Keratinocyte (primary cell): ENCODE measurements around the gene ATP6V0D1. TPM values are rescaled to one million over a fixed set of nuclear protein-coding genes. Genes with fewer than 3 reads are reported as not detected.

ENCODE experiments used
- DNase-seq: peaks from one replicate; pipeline ENCODE4 v3.0.0-alpha.2; 2011; ENCODE audit warnings: low read depth, missing footprints, low spot score
- FAIRE-seq: peaks from 2 replicates; lab custom pipeline; 2011; peaks lifted over from hg19 to GRCh38; lab: Jason Lieb, UNC
- H2AFZ ChIP-seq: 2 replicates; pipeline ENCODE4 v1.6.0; 2012; ENCODE audit warnings: low read length, control low read depth, inconsistent platforms; ENCODE audit not compliant: control insufficient read depth
- H3K27ac ChIP-seq: 2 replicates; pipeline ENCODE4 v1.5.1; 2011; ENCODE audit warnings: low read length; ENCODE audit not compliant: control insufficient read depth, insufficient read depth
- H3K27me3 ChIP-seq: 3 replicates; pipeline ENCODE4 v1.6.0; 2011; ENCODE audit warnings: low read length; ENCODE audit not compliant: control insufficient read depth, insufficient read depth; ENCODE audit errors: extremely low read depth
- H3K36me3 ChIP-seq, 2 experiments: 2 replicates in 1 of 2; 3 replicates in 1 of 2; pipeline ENCODE4 v1.5.1; 2011; ENCODE audit warnings: low read length in 2 of 2, mild to moderate bottlenecking in 1 of 2; ENCODE audit not compliant: control insufficient read depth in 2 of 2, insufficient read depth in 2 of 2; ENCODE audit errors: extremely low read depth in 1 of 2
- H3K4me1 ChIP-seq: 3 replicates; pipeline ENCODE4 v1.5.1; 2011; ENCODE audit warnings: low read length; ENCODE audit not compliant: control insufficient read depth, insufficient read depth; ENCODE audit errors: extremely low read depth
- H3K4me2 ChIP-seq: 3 replicates; pipeline ENCODE4 v1.6.0; 2011; ENCODE audit warnings: low read depth, low read length; ENCODE audit not compliant: control insufficient read depth, insufficient read depth; ENCODE audit errors: extremely low read depth
- H3K4me3 ChIP-seq, 3 experiments: fragments of 200-600 bp in 1 of 3; sonication (generic) in 1 of 3; 2 replicates in 2 of 3; 3 replicates in 1 of 3; pipeline ENCODE4 v1.5.1; 2011 to 2016; ENCODE audit warnings: low read length in 3 of 3, mild to moderate bottlenecking in 3 of 3, control low read depth in 2 of 3, inconsistent platforms in 1 of 3, low read depth in 1 of 3, mixed read lengths in 1 of 3, mixed run types in 1 of 3, moderate library complexity in 1 of 3; ENCODE audit not compliant: control insufficient read depth in 2 of 3, insufficient read depth in 2 of 3; ENCODE audit errors: extremely low read depth in 1 of 3
- H3K79me2 ChIP-seq: 2 replicates; pipeline ENCODE4 v1.6.0; 2012; ENCODE audit warnings: low read length; ENCODE audit not compliant: control insufficient read depth, insufficient read depth
- H3K9ac ChIP-seq: 3 replicates; pipeline ENCODE4 v1.6.0; 2011; ENCODE audit warnings: low read length; ENCODE audit not compliant: control insufficient read depth, insufficient read depth; ENCODE audit errors: extremely low read depth
- H3K9me1 ChIP-seq: 3 replicates; pipeline ENCODE4 v1.6.0; 2011; ENCODE audit warnings: low read length; ENCODE audit not compliant: control insufficient read depth, insufficient read depth; ENCODE audit errors: extremely low read depth
- H3K9me3 ChIP-seq: 2 replicates; pipeline ENCODE4 v1.5.1; 2012; ENCODE audit warnings: low read depth, low read length; ENCODE audit not compliant: control insufficient read depth
- H4K20me1 ChIP-seq: 3 replicates; pipeline ENCODE4 v1.6.0; 2011; ENCODE audit warnings: low read length; ENCODE audit not compliant: control insufficient read depth, insufficient read depth; ENCODE audit errors: extremely low read depth
- CTCF ChIP-seq, 3 experiments: IDR thresholded peaks in 1 of 3; conservative IDR thresholded peaks in 1 of 3; optimal IDR thresholded peaks in 1 of 3; 2 replicates in 2 of 3; 3 replicates in 1 of 3; pipeline versions ENCODE3 to v1.5.1; 2011; ENCODE audit warnings: low read length in 3 of 3, mild to moderate bottlenecking in 3 of 3, moderate library complexity in 2 of 3, control low read depth in 1 of 3, inconsistent platforms in 1 of 3; ENCODE audit not compliant: insufficient read depth in 2 of 3; ENCODE audit errors: extremely low read depth in 1 of 3
- EZH2 ChIP-seq: IDR thresholded peaks from one replicate; pipeline ENCODE4 v1.6.1; 2012; ENCODE audit warnings: inconsistent platforms, mild to moderate bottlenecking, low read length, moderate library complexity
- dilution Hi-C: fragments of 300-500 bp; cut with MboI; formaldehyde crosslinking; loops from one replicate; pipeline ENCODE4 v1.7.0; 2020; ENCODE audit warnings: low sequenced_read_pairs; ENCODE audit not compliant: extremely low pct_ligation_motif_present
- polyA plus RNA-seq, 5 experiments: library from polyadenylated mRNA; depleted of rRNA in 3 of 5; stranded (reverse) in 3 of 5; stranded (forward) in 1 of 5; unstranded in 1 of 5; fragments of >200 nt; gene quantifications; 1 replicate in 1 of 5; 2 replicates in 3 of 5; 3 replicates in 1 of 5; pipeline versions ENCODE4 v1.2.1 to v1.2.3, GENCODE V29; 2011 to 2012; ENCODE audit warnings: missing spikeins in 2 of 5, low read depth in 1 of 5, low replicate concordance in 1 of 5

Gene ATP6V0D1
- polyA plus RNA-seq, 1 donor (not counting 4 experiments of a cell fraction or from before 2014, with no cell fraction given): 97.1 TPM

GRCh38 chr16:67466581-67466980 lies 14.4 kb downstream of the ATP6V0D1 start:
- no peak overlapping the region for H3K9ac ChIP-seq
- FAIRE-seq (no peak), DNase-seq (no peak)
- H3K4me2 ChIP-seq: no peak overlapping the region
- no peaks in the 10 kb centered on the region for H3K27me3 ChIP-seq
- peaks cover 33% of the 10 kb centered on the region for H3K4me1 ChIP-seq
- H3K36me3 ChIP-seq: peaks cover 6 to 14% of the 10 kb centered on the region in 2 experiments
- H3K9me1 ChIP-seq: peaks cover 6% of the 10 kb centered on the region
- dilution Hi-C loops: no loop called here
- no peak overlapping the region for H3K4me3 ChIP-seq
- H3K27ac ChIP-seq: no peak overlapping the region
- no peak overlapping the region for H2AFZ ChIP-seq
- TF ChIP-seq CTCF (optimal IDR thresholded peaks at IDR 0.05 in 1 of 3, IDR thresholded peaks at IDR 0.05 in 1 of 3, conservative IDR thresholded peaks at IDR 0.05 in 1 of 3; ENCODE audit: extremely low read depth in 1 of 3, insufficient read depth in 2 of 3, low read length in 3 of 3) (no peak), EZH2 (no peak)
- peaks cover 77% of the 10 kb centered on the region for H3K79me2 ChIP-seq
- H4K20me1 ChIP-seq: peaks cover 25% of the 10 kb centered on the region
- no peaks in the 10 kb centered on the region for H3K9me3 ChIP-seq

- H3K27ac ChIP-seq: no peak overlapping the region
- peaks cover 35% of the 10 kb centered on the region for H4K20me1 ChIP-seq
- no peak overlapping the region for H2AFZ ChIP-seq
- no peaks in the 10 kb centered on the region for H3K9me3 ChIP-seq
- no peaks in the 10 kb centered on the region for H3K27me3 ChIP-seq
- peaks cover 72% of the 10 kb centered on the region for H3K79me2 ChIP-seq
- no peak overlapping the region for H3K4me2 ChIP-seq
- DNase-seq (no peak), FAIRE-seq (no peak)
- H3K4me3 ChIP-seq: no peak overlapping the region
- H3K9ac ChIP-seq: no peak overlapping the region
- no peak for TF ChIP-seq EZH2
- TF ChIP-seq CTCF (optimal IDR thresholded peaks at IDR 0.05 in 1 of 3, IDR thresholded peaks at IDR 0.05 in 1 of 3, conservative IDR thresholded peaks at IDR 0.05 in 1 of 3; ENCODE audit: extremely low read depth in 1 of 3, insufficient read depth in 2 of 3, low read length in 3 of 3): no peak
- peaks cover 13% of the 10 kb centered on the region for H3K9me1 ChIP-seq
- H3K36me3 ChIP-seq: peaks cover 16 to 19% of the 10 kb centered on the region in 2 experiments
- peaks cover 33% of the 10 kb centered on the region for H3K4me1 ChIP-seq
- dilution Hi-C loops: no loop called here
Observed at GRCh38 chr16:67464565-67464964, 16.4 kb downstream of the ATP6V0D1 start.
